ENCODE measurements around the gene RAI1. TPM values are rescaled to one million over a fixed set of nuclear protein-coding genes. Genes with fewer than 3 reads are reported as not detected.

RAI1 gene
- total and polyA plus RNA-seq, 10 of the 15 experiments (the other 5 are each of a cell fraction or from before 2014, with no cell fraction given), result 0.66 to 37.7 (median 6.0) TPM

DNA sequence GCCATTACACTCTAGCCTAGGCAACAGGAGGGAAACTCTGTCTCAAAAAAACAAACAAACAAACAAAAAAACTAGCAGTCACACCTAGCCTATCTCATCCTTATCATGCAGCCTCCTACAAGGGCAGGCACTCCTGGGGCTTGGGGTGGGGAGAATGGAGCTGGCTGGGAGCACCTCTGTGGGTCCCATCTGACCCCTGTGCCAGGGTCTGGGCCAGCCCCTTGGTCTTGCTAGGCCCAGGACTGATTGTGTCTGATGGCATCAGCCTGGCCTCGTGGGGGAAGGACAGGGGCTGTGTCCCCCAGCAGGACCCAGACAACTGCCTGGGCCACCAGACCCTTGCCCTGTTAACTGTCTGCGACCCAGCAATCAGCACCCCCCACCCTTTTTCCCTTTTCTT is 105.7 kb downstream of the RAI1 start (continued):
- no peak for TF ChIP-seq SMARCA5 (IDR thresholded peaks at IDR 0.05)
- TF ChIP-seq CBX3 (IDR thresholded peaks at IDR 0.05; ENCODE audit: borderline replicate concordance, low read depth), result no peak
- TF ChIP-seq SRF (IDR thresholded peaks at IDR 0.05; ENCODE audit: low read depth in 2 of 2, low read length in 2 of 2), result no peak
- no peak for TF ChIP-seq ZZZ3 (IDR thresholded peaks at IDR 0.05; ENCODE audit: control insufficient read depth, insufficient read length, low read depth)
- TF ChIP-seq POLR2AphosphoS2 (IDR thresholded peaks at IDR 0.05; ENCODE audit: low read depth, low read length), result no peak
- no peak for TF ChIP-seq POLR2AphosphoS5 (IDR thresholded peaks at IDR 0.05; ENCODE audit: low read length)
- no peak for TF ChIP-seq CBX5 (IDR thresholded peaks at IDR 0.05; ENCODE audit: low read depth)
- TF ChIP-seq KAT2A (conservative IDR thresholded peaks at IDR 0.05; ENCODE audit: control insufficient read depth, low read depth, low read length), result no peak

DNA sequence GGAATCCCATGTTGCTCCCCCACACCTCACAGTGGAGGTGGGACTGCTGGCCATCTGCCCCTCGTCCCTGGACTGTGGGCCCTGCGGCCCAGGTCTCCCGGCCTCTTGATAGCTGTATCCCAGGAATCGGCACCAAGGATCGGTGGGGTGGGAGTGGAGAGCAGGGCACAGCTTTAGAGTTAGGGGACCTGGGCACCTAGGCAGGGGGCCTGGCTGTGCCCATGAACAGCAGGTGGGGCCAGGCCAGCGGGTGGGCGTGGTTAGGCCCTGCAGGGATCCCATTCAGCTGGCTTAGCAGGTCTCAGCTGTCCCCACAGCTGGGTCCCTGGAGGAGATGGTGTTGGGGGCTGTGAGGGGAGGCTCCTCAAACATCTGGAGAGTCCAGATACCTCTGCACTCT is 106.3 kb downstream of the RAI1 start:
- ChIA-PET RAD21 (ENCODE audit: unreplicated experiment) (interaction anchor here (1.1 kb wide), 1 partner anchor 99 kb away, joined by 3 read pairs; no protein-coding TSS in a partner anchor), POLR2A (interaction anchor here (0.8 kb wide), 1 partner anchor 38 kb away, joined by 3 read pairs; no protein-coding TSS in a partner anchor), SMC1A (ENCODE audit: uncharacterized antibody, unreplicated experiment) (interaction anchor here (1.7 kb wide), 1 partner anchor 21 kb away, joined by 4 read pairs; no protein-coding TSS in a partner anchor), CTCF (interaction anchor here (0.7 kb wide), 1 partner anchor 107 kb away, joined by 3 read pairs; no protein-coding TSS in a partner anchor)
- 95% methylated on average over 7 of the region's 7 CpGs for WGBS (ENCODE audit: insufficient coverage, insufficient replicate concordance, low lambda C conversion rate, missing lambda C conversion rate)
- Histone ChIP-seq H3K79me2 (ENCODE audit: control insufficient read depth, insufficient read depth, low read length) (no peaks in the 10 kb centered on the region), H3K9me3 (replicated peaks; ENCODE audit: control insufficient read depth, insufficient read depth, low read length) (no peaks in the 10 kb centered on the region), H3K4me3 (no peak overlapping the region), H3K9ac (ENCODE audit: control insufficient read depth, insufficient read depth, low read length) (no peak overlapping the region), H3K27me3 (replicated peaks in 1 of 2; ENCODE audit: control insufficient read depth in 2 of 2, insufficient read depth in 2 of 2, low read length in 1 of 2) (no peaks in the 10 kb centered on the region), H3K27ac (ENCODE audit: control insufficient read depth, insufficient read depth) (no peak overlapping the region), H3K36me3 (ENCODE audit: control insufficient read depth in 2 of 2, insufficient read depth in 2 of 2, low read length in 1 of 2) (peaks cover 0 to 6% of the 10 kb centered on the region in 2 experiments; a peak in 2 of 4 replicates), H3K4me2 (ENCODE audit: control insufficient read depth, insufficient read depth) (no peak overlapping the region), H3K4me1 (ENCODE audit: control insufficient read depth, insufficient read depth, low read length) (peaks cover 11% of the 10 kb centered on the region), H4K20me1 (ENCODE audit: control insufficient read depth, insufficient read depth) (no peaks in the 10 kb centered on the region), H2AFZ (ENCODE audit: control insufficient read depth, low read depth, low read length) (no peak overlapping the region)
- DNase-seq (ENCODE audit: low read depth, low spot score) (no peak), FAIRE-seq (no peak), ATAC-seq (no peak)
- BruUV-seq (replicated peaks), result no TSS peak
- intact Hi-C loops (cut with micrococcal nuclease; ENCODE audit: unreplicated experiment) (no loop called here), in situ Hi-C loops (cut with MboI) (no loop called here)
- TF ChIP-seq, protein P1, sequence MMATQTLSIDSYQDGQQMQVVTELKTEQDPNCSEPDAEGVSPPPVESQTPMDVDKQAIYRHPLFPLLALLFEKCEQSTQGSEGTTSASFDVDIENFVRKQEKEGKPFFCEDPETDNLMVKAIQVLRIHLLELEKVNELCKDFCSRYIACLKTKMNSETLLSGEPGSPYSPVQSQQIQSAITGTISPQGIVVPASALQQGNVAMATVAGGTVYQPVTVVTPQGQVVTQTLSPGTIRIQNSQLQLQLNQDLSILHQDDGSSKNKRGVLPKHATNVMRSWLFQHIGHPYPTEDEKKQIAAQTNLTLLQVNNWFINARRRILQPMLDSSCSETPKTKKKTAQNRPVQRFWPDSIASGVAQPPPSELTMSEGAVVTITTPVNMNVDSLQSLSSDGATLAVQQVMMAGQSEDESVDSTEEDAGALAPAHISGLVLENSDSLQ (IDR thresholded peaks at IDR 0.05), result no peak
- no peak for TF ChIP-seq EZH2 (IDR thresholded peaks at IDR 0.05; ENCODE audit: borderline replicate concordance, control insufficient read depth, low read depth, low read length)
- TF ChIP-seq, protein P2, sequence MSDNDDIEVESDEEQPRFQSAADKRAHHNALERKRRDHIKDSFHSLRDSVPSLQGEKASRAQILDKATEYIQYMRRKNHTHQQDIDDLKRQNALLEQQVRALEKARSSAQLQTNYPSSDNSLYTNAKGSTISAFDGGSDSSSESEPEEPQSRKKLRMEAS (IDR thresholded peaks at IDR 0.05; ENCODE audit: low read depth, low read length), result no peak
- no peak for TF ChIP-seq SMAD1 (IDR thresholded peaks at IDR 0.05; ENCODE audit: low read depth, partially characterized antibody)
- TF ChIP-seq, protein P3, sequence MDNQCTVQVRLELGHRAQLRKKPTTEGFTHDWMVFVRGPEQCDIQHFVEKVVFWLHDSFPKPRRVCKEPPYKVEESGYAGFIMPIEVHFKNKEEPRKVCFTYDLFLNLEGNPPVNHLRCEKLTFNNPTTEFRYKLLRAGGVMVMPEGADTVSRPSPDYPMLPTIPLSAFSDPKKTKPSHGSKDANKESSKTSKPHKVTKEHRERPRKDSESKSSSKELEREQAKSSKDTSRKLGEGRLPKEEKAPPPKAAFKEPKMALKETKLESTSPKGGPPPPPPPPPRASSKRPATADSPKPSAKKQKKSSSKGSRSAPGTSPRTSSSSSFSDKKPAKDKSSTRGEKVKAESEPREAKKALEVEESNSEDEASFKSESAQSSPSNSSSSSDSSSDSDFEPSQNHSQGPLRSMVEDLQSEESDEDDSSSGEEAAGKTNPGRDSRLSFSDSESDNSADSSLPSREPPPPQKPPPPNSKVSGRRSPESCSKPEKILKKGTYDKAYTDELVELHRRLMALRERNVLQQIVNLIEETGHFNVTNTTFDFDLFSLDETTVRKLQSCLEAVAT (IDR thresholded peaks at IDR 0.05), result no peak
- TF ChIP-seq, protein P4, sequence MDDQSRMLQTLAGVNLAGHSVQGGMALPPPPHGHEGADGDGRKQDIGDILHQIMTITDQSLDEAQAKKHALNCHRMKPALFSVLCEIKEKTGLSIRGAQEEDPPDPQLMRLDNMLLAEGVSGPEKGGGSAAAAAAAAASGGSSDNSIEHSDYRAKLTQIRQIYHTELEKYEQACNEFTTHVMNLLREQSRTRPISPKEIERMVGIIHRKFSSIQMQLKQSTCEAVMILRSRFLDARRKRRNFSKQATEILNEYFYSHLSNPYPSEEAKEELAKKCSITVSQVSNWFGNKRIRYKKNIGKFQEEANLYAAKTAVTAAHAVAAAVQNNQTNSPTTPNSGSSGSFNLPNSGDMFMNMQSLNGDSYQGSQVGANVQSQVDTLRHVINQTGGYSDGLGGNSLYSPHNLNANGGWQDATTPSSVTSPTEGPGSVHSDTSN (IDR thresholded peaks at IDR 0.05; ENCODE audit: insufficient replicate concordance, low read depth, low read length), result no peak
- TF ChIP-seq NFYB (IDR thresholded peaks at IDR 0.05; ENCODE audit: insufficient read depth, low read depth, low read length), result no peak
- TF ChIP-seq, protein P5, sequence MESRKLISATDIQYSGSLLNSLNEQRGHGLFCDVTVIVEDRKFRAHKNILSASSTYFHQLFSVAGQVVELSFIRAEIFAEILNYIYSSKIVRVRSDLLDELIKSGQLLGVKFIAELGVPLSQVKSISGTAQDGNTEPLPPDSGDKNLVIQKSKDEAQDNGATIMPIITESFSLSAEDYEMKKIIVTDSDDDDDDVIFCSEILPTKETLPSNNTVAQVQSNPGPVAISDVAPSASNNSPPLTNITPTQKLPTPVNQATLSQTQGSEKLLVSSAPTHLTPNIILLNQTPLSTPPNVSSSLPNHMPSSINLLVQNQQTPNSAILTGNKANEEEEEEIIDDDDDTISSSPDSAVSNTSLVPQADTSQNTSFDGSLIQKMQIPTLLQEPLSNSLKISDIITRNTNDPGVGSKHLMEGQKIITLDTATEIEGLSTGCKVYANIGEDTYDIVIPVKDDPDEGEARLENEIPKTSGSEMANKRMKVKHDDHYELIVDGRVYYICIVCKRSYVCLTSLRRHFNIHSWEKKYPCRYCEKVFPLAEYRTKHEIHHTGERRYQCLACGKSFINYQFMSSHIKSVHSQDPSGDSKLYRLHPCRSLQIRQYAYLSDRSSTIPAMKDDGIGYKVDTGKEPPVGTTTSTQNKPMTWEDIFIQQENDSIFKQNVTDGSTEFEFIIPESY (IDR thresholded peaks at IDR 0.05), result no peak
- TF ChIP-seq BACH1 (IDR thresholded peaks at IDR 0.05; ENCODE audit: borderline replicate concordance), result no peak
